HPDE6-E6E7 (cell line): ENCODE results near the gene SERPINB13.
"Not testable (repeated sequence)": the region's sequence is repeated elsewhere in the genome, so short reads cannot be mapped to it uniquely, and the experiment has no call there.

Source experiments
- DNase-seq: peaks from one replicate; pipeline ENCODE4 v3.0.0; 2011; ENCODE audit warnings: missing footprints; ENCODE audit errors: extremely low spot score

Gene SERPINB13

DNA sequence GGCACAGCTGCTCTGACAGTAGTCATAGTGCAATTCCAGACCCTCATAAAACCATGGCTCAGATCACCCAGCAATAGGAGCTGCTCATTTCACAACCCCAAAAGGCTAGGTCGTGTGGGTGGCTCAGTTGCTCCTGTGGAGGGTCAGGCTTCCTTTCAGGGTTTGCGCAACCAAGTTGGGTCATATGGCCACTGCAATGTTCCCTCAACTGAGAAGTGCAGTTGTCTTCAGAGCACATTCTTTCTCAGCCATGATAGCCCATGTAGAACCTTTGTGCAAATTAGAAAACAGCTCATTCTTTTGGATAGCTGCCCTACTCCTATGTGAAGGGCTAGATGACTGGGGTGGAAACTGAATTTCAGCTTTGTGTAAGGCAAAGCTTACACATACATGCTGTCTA is 3.2 kb downstream of the SERPINB13 start:
- DNase-seq, result no peak

DNA sequence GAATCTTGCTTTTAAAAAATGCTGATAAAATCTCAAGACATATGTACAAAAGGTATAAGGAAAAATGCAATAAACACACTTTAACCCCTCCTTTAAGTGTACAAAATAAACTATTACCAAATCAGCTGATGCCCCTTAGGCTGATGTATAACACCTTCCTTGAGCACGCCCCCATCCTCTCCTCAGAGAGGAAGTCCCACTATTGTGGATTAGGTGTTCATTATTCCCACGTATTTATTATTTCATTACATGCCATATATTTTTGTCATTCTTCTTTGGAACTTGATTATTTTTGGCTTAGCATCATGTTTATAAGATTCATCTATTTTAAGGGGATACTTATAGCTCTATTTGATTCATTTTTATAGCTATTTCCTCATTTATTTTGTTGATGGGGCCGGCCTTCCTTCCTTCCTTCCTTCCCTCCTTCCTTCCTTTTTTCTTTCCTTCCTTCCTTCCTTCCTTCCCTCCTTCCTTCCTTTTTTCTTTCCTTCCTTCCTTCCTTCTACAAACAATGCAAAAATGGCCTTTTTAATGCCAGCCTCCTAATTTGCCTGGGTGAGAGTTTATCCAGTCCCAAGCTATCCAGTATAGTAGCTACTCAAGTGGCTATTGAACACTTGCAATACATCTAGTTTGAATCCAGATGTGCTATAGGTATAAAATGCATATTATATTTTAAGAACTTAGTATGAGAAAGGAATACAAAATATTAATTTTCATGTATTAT is 4.0 kb downstream of the SERPINB13 start:
- DNase-seq, result no peak

DNA sequence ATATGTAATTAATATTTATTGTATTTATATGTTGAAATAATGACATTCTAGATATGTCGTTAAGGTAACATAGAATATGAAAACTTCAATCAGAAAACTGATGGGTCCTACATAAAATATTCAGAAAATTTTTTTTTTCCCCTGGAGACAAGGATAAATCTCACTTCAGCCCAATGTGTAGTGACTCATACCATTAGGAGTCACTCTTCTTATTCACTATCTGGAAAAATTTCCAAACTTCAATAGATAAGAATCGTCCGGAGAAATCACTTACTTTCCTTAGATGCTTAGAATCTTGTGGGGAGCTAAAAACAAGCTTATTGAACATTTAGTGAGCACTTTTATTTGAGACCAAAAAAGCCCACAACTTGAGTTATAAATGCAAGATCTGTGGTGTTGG is 4.6 kb downstream of the SERPINB13 start:
- no peak for DNase-seq

DNA sequence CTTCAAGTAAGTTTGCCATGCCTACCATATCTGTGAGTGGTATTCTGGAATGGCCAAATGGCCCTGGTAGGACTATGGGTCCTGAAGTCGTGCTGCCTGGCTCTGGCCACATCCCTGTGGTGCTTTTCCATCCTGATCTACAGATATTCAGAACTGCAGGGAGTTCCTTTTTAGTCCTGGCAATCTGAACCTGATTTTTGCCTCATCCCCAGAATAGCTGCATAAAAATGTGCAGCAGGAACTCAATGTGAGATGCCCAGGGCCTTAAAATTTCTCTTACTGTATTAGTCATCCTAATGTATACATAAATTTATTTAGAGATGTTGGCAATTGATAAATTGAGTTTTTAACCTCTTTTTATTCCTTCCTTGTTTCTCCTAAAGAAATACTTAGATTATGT is 5.3 kb downstream of the SERPINB13 start:
- DNase-seq, result no peak

DNA sequence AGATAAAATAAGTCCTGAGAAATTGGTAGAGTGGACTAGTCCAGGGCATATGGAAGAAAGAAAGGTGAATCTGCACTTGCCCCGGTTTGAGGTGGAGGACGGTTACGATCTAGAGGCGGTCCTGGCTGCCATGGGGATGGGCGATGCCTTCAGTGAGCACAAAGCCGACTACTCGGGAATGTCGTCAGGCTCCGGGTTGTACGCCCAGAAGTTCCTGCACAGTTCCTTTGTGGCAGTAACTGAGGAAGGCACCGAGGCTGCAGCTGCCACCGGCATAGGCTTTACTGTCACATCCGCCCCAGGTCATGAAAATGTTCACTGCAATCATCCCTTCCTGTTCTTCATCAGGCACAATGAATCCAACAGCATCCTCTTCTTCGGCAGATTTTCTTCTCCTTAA is 9.8 kb downstream of the SERPINB13 start:
- DNase-seq, result no peak

DNA sequence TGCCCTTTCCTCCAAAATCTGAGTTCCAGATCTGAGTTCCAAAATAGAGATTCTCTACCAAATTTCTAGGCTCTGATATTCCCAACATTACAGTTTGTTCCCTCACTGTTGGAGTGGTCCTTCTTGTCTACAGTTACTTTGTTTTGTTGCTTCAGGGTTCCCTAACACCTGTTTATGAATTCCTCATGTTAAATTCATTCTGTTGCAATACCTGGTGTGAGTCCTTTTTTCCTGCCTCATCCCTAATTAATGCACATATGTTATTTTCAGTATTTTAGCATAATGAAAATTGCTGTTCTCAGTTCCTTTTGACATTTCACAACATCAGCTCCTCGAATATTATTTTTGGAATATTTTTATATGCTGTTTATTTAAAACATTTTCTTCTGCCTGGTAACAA is 16.2 kb downstream of the SERPINB13 start:
- no peak for DNase-seq

DNA sequence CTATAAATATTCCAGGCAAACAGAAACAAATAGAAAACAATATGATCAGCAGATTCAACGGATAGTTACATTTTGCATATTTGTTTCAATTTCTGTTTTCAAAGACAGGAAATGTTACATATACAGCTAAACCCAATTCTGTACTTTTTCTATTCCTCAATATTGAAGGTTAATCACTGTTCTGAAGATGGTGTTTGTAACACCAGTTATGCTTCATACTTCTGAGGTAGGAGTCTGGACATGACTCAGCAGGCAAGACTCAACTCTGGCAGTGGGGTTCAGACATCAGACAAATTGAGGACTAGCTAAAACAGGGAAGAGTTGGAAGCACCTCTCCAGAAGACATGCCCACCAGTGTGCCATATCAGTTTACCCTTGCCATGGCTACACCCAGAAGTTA is 16.6 kb downstream of the SERPINB13 start:
- peak; percentile 70 for DNase-seq

DNA sequence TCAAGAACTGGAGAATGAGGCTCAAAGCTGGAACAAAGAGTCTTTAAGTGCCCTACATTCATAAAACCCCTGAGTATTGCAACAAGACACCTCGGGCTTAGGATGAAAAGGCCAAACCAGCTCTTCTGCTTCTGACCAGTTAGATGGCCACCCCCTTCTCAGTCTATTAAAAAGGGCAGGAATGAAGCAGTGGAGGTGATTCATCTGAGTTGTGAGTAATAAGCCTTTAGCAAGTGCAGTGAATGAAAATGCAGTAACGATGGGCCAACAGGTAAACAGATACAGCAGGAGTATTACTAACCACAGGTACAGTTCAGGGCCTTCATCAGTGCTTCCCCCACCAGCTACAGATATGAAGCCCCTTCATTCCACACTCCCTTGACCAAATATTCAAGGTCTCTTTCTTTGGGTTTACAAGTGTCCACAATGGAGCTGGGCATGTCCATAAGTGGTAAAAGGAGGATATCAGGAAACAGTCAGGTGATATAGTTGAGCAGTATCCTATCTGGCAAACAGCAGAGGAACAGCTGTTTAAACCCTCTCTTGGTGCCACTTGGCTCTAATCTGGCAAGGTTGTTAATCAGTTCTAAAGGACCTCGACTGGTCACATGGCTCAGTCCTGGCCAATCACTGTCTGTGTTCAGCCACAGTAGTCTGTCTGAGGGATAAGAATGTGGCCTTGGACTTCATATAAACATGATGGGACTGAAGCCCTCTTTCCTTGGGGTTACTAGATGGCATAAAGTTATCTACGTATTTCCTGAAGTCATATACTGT is 17.8 kb downstream of the SERPINB13 start:
- DNase-seq, result peak; percentile 92

DNA sequence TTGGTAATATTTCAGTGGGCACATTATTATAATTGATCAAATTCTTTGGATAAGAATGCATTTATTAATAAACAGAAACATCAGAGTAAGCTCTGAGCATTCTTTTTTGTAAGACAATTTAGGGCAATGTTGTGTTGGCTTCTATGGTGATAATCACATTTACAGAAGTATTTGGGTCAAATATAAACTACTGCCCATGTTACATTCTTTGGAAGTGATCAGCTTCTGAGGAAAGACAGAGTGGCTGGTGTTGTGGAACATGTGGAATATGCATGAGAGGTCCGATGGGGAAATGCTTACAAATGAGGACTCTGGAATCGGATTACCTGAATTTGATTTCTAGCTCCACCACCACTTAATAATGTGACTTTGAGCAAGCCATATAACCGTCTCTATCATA is 19.4 kb downstream of the SERPINB13 start:
- DNase-seq, result no peak

DNA sequence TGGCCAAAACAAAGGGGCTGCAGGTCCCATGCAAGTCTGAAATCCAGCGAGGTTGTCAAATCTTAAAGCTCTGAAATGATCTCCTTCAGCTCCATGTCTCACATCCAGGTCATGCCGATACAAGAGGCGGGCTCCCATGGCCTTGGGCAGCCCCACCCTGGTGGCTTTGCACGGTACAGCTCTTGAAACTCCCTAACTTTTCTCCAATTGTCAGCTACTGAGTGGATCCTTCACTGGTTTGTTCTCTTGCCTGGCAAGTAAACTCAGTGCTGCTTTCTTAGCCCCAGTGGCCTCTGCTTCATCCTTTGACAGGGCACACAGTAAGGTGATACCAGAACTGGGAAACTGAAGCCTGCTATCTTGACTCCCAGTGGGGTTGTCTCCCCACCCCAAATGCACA is 26.3 kb downstream of the SERPINB13 start:
- DNase-seq, result no peak

DNA sequence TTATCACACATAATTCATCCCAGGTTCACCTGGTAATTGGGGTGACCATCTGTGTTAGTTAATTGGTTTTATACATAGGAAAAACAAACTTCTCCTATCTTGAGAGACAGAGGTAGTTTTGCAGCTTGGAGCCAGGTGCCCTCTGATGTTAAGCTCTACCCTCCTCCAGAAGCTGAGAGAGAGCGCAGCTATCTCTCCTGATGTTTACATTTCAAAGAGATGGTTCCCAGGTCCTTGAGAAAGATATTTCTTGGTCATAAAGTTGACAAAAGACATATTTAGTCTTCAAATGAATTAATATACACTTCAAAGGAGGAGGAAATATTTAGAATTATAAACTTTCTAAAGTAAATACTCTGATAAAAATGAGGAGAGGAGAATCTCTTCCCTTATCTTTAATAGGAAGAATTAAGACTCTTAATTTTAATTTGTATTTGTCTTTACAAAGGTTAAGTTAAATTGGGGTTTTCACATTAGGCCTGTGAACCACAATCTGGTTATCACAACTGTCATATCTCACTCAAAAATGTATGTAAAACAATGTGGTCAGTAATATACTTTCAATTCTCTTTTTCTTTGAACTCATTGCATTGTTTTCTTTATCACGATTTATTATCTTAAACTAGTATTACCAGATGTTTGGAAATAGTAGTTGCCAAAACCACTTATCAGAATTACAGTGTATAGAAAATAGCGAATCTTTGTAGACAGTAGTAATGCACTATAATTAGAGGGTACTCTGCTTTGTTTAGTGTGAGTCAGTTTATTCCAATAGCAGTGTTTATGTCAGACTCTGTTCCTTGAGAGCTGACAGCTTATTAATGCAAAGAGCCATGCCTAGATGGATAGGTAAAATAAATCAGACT is 30.1 kb downstream of the SERPINB13 start:
- no peak for DNase-seq

DNA sequence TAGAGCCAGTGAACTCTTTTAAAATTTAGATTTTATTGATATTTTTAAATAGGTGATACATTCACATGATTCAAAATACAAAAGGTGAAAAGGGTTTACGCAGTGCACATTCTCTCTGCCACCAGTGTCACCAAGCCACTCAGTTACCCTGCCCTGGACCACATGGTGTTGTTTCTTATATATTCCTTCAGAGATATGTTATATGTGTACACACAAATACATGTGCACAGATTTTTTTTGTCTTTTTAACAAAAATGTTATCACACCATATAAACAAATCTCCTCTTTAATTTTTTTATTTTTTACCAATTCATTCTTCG is 30.7 kb downstream of the SERPINB13 start:
- no peak for DNase-seq

DNA sequence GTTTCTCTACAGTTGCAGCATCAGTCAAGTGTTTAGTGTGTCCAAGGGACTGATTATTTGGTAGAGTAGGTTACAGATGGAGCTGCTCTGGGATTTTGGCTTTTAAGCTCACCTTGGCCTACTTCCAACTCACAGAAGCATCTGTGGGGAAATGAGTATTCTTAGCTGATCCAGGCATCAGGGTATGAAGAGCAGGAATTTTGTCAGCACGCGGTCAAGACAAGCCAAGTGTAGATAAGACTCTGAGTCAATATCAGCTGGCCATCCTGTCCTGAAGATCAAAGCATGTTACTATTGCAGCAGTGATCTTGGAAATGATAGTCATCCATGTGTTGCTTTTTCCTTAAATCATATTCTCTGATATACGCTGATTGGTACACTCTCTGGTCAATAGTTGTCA is 32.5 kb downstream of the SERPINB13 start:
- no peak for DNase-seq

DNA sequence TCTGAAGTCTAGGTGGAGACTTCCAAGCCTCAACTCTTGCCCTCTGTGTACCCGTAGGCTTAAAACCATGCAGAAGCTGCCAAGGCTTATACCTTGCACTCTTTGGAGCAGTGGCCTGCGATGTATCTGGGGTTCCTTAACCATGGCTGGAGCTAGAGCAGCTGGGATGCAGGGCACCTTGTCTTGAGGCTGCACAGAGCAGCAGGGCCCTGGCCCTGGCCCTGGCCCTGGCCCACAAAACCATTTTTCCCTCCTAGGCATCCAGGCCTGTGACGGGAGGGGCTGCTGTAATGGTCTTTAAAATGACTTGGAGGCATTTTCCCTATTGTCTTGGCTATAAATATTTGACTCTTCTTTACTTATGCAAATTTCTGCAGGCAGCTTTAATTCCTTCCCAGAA is 37.7 kb downstream of the SERPINB13 start:
- DNase-seq, result no peak

DNA sequence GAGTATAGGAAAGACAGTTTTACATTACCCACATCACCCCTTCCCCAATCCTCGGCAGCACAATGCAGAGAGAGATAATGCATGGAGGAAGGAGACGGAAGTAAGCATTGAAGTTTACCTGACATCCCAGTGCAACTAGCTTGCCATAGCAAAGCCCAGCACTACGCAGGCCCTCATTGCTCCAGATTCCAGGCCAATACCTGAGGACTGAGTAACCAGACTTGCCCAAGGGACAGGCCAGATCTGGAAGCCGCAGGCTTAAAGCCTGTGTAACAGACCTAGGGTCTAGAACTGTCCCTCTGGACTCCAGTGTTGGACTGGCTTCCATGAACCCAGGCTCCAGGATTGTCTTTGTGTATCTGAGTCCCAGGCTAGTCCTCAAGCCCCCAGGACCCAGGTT is 39.3 kb downstream of the SERPINB13 start:
- DNase-seq, result no peak

DNA sequence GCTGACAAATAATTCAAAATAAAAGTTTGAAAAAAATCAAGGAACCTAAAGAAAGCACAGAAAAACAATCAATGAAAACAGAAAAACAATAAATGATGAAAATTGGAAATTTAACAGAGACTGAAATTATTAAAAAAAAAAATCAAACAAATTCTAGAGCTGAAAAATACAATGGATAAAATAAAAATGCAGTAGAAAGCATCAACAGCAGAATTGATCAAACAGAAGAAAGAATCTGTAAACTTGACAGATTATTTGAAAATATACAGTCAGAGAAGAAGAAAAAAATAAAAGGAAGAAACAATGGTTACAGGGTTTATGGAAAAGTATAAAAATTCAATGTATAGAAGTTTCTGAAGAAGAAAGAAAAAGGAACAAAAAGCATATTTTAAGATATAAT is 40.7 kb downstream of the SERPINB13 start:
- no peak for DNase-seq

DNA sequence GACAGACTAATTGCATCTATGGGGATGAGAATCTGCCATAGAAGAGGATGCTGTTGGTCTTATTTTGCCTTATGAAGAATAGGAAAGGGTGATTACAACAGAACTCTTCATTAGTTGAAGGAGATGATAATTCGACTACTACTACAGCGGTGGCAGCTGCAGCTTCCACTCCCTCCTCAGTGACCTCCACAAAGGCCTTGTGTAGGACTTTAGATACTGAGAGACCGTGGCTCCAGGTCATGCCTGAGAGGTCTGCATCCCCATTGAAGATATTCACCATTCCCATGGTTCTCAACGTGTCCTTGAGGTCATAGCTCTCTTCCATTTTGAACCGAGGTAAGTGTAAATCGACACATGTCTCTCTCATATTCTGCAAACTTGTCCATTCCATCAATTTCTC is 50.6 kb downstream of the SERPINB13 start:
- no peak for DNase-seq

DNA sequence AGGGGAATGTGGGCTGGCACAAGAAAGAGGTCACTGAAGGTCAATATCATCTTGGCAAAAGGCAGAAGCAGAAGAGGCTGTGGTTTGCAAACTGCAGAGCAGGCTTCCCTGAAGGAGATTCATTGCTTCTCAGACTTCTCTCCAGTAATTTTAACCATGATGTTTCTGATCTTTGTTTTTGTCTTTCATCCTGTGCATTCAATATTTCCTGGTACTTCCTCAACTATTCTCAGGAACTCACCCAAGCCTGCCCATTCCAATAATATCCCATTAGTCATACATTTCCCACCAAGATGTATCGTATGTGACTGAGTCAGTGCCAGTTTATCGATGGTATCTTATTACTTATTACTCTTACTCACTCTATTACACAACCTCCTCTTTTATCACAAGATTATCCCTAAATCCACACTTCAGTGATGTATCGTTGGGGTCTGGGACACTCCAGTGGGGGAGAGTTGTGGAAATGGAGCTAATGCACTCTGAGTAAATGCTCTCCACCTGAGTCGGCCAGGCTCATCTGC is 54.1 kb downstream of the SERPINB13 start:
- DNase-seq, result not testable (repeated sequence)

DNA sequence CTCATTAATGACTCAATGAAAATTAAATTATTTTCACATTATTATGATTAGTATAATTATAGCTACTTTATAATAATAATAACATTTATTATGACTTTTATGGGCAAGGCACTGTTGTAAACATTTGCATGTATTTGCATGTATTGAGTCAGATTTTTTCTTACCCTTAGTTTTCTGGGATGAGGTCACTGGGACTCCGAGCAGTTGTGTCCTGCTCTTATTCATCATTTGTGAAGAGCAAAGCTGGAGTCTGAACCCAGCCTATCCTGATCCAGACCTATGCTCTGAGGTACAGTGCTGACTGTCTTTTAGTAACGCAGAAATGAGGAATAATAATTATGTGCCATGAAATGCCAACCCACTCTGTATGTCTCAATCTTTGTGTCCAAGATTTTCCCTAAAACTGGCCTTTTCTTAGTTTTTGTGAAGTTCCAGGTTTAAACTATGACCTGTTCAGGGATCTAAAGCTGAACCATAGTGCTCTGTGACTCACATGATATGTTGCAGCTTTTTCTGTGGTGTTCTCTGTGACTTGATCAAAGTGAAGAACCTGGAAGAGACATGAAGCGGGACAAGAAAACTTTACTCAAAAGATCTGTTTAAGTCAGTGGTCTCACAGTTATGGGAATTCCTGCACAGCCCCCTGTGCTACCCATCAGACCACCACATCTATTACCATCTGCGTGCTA is 55.7 kb downstream of the SERPINB13 start:
- not testable (repeated sequence) for DNase-seq

DNA sequence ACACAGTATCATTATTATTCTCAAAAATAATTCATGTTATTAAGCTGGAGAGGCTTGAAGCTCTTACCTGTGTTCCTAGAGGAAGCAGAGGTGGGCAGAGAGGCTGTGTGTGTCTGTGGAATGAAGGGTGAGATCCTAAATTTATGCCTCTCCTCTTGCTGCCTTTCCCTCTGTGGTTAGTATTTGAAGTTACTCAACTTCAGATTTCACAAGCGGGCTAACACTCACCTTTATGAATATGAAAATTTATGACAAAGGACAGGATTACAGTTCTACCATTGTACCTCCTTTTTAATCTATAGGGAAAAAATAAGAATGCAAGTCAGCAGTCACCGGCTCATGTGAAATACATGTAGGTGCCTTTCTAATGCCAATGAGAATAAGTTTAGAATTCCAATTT is 57.0 kb downstream of the SERPINB13 start, which contains the start of gene SERPINB4:
TSS of gene SERPINB4 (minus strand) at position 115 of the 400 bp plus-strand sequence. CDS start 679 bp downstream, outside the sequence.
- not testable (repeated sequence) for DNase-seq

DNA sequence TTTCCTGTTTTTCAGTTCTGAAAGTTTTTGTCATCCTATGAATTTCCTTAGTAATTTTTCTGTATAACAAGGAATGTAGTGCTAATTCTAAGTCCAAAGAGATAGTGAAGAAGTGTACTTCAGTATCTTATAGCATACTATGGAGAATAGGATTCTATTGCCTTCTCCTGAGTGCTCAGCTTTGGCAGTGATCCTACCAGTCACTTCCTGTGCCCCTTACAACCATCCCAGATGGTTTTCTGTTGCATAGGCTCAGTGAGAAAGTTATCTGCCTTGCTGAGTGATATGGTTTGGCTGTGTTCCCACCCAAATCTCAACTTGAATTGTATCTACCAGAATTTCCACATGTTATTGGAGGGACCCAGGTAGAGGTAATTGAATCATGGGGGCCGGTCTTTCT is 57.6 kb downstream of the SERPINB13 start:
- not testable (repeated sequence) for DNase-seq

DNA sequence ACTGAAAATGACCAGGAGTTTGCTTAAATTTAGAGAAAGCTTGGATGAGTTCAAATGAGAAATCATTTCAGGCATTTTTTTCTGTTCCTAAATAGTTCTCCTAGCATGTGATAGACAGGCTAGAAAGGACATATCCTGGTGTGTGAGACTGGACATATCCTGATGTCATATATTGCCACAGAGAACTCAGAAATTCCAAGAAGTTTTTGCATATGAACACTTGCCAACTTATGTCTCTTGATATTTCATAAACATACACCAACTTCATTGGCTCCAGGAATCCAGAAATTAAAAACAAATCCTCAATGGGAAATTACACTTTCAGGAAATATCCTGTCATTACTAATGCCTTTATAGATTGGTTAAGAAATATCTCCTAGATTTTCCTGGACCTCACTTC is 59.8 kb downstream of the SERPINB13 start:
- DNase-seq, result no peak
